Stimulated activated naive CD8-positive, alpha-beta T cell treated with anti-CD3 and anti-CD28 coated beads, Interleukin-15, amount 100 ng/mL, for 72 hours (primary cell): ENCODE measurements around the gene RABAC1.
"Not testable (repeated sequence)": the region's sequence is repeated elsewhere in the genome, so short reads cannot be mapped to it uniquely, and the experiment has no call there.

Experiments
- ATAC-seq: fragments of 150-1000 bp; cut with Tn5 transposase; 2 replicates; pipeline ENCODE4 v1.10.0; 2021; ENCODE audit warnings: mild to moderate bottlenecking, moderate library complexity
- DNase-seq, 2 donors: peaks; one replicate each; pipeline ENCODE4 v3.0.0; 2021 to 2022
- H3K27ac Mint-ChIP-seq, 2 donors: one replicate each; pipeline ENCODE4 v1.8.0; 2022; ENCODE audit warnings: mild to moderate bottlenecking in 2 of 2, mixed read lengths in 2 of 2, moderate library complexity in 2 of 2
- H3K27me3 Mint-ChIP-seq: one replicate; pipeline ENCODE4 v1.8.0; 2022; ENCODE audit warnings: mixed read lengths
- H3K4me1 Mint-ChIP-seq: one replicate; pipeline ENCODE4 v1.8.0; 2022; ENCODE audit warnings: mild to moderate bottlenecking, mixed read lengths
- H3K4me3 Mint-ChIP-seq, 2 donors: one replicate each; pipeline ENCODE4 v1.8.0; 2022; ENCODE audit warnings: mild to moderate bottlenecking in 2 of 2, mixed read lengths in 2 of 2, moderate library complexity in 1 of 2
- H3K9me3 Mint-ChIP-seq, 2 donors: one replicate each; pipeline ENCODE4 v1.8.0; 2022; ENCODE audit warnings: mixed read lengths in 2 of 2

Gene RABAC1

DNA sequence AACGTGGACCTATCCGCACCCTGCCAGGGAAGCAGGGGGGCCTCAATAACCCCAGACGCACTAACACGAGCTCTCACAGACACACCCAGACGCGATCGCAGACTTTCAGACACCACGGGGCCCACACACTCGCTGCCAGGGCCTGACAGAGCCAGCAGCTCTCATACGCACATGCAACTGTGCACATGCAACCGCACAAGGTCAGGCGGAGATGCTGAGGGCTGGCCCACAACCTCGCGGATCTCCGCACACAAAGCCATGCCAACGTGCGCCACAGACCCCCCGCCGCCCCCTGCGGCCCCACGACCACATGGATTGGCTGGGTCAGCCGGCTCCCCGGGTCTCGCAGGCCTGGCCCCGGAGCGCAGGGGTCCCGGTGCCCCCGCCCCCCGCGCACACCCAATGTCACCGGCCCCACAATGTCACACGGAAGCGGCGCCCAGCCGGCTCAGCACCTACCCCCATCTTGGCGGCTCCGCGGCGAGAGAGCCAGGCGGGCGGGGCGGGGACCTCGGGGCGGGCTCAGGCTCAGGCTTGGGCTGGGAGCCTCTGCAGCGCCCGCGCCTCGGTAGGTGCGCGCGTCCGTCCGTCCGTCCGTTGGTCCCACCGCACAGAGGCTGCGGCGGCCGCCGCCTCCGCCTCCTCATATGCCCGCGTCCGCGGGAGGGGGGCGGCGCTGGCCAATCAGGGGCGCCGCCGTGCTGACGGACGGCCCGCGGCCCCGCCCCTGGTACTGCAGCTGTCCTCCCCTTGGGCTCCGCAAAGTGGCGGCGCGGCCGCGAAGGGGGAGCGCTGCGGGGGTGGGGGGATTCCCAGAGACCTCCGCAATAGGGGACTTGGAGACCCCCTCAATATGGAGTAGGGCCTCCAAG lies 34.7 kb upstream of the RABAC1 start, which contains the start of gene ATP1A3:
TSS of gene ATP1A3 (minus strand) at position 619 of the 872 bp plus-strand sequence. CDS start at position 465, 154 bp downstream.
- peak; percentile 79 for ATAC-seq
- peak within 1 kb of the TSS; percentile 84 to 85 for H3K4me3 Mint-ChIP-seq
- peak within 1 kb of the TSS in 1 of 2 donors; percentile 19 for H3K27ac Mint-ChIP-seq
- H3K27me3 Mint-ChIP-seq, result peaks cover 39% of the 10 kb centered on the region
- H3K9me3 Mint-ChIP-seq, result no peaks in the 10 kb centered on the region
- peaks cover 31% of the 10 kb centered on the region for H3K4me1 Mint-ChIP-seq
- DNase-seq, result peak; percentile 68

DNA sequence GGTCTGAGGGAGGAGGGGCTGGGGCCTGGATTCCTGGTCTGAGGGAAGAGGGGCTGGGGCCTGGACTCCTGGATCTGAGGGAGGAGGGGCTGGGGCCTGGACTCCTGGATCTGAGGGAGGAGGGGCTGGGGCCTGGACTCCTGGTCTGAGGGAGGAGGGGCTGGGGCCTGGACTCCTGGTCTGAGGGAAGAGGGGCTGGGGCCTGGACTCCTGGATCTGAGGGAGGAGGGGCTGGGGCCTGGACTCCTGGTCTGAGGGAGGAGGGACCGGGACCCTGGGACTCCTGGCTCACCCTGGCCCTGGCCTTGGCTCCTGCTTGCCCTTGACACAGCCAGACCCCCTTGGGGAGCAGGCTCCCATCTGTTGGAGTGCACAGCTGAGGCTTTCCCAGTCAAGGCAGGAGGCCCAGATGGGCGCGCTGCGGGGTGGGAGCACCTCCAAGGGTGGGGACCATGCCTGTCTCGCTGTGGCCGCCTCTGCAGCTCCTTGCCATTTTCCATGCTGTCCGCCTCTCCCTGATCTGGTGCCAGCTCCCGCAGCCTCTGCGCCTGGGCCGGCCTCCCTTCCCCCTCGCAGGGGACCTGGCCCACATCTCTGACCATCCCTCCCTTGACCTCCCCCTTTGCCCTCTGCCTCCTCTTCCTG lies 32.9 kb upstream of the RABAC1 start:
- not testable (repeated sequence) for H3K27ac Mint-ChIP-seq, ATAC-seq, DNase-seq, H3K4me3 Mint-ChIP-seq, H3K9me3 Mint-ChIP-seq
- Mint-ChIP-seq H3K27me3 (peaks cover 26% of the 10 kb centered on the region), H3K4me1 (peaks cover 19% of the 10 kb centered on the region)

DNA sequence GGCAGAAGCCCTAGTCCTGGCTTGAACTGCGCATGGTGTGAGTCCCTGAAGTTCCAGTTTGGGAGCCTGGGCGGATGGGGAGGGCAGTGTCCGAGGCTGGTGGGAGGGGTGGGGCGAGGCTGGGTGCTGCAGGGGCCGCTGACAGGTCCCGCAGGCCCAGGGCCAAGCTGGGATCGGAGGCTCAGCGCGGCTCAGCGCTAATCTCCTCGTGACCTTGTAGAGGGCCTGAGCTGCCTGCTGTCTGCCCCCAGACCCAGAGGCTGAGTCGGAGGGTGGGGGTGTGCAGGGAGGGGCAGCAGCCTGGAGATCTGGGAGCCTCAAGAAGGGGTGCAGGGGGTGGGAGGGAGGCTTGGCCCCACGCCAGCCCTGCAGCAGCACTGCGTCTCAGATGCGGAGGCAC lies 31.9 kb upstream of the RABAC1 start:
- H3K4me1 Mint-ChIP-seq, result peaks cover 14% of the 10 kb centered on the region
- H3K4me3 Mint-ChIP-seq, result no peak overlapping the region
- ATAC-seq, result no peak
- H3K27me3 Mint-ChIP-seq, result peaks cover 16% of the 10 kb centered on the region
- no peak for DNase-seq
- no peaks in the 10 kb centered on the region for H3K9me3 Mint-ChIP-seq
- no peak overlapping the region for H3K27ac Mint-ChIP-seq

DNA sequence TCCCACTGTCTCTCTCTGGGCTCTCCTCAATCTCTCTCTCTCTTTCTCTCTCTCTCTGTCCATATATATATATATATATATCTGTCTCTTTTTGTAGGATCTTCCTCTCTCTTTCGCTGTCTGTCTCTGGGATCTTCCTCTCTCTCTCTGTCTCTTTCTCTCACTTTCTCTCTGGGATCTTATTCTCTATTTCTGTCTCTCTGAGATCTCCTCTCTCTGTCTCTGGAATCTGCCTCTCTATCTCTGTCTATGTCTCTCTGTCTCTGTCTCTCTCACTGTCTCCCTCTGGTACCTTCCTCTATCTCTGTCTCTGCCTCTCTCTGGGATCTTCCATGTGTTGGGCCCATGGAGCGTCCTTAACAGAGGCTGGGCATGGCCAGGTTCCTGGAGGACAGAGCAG lies 31.5 kb upstream of the RABAC1 start:
- DNase-seq, result no peak
- H3K4me3 Mint-ChIP-seq, result no peak overlapping the region
- no peak for ATAC-seq
- H3K27ac Mint-ChIP-seq, result no peak overlapping the region
- H3K27me3 Mint-ChIP-seq, result peaks cover 12% of the 10 kb centered on the region
- no peaks in the 10 kb centered on the region for H3K9me3 Mint-ChIP-seq
- peaks cover 12% of the 10 kb centered on the region for H3K4me1 Mint-ChIP-seq

DNA sequence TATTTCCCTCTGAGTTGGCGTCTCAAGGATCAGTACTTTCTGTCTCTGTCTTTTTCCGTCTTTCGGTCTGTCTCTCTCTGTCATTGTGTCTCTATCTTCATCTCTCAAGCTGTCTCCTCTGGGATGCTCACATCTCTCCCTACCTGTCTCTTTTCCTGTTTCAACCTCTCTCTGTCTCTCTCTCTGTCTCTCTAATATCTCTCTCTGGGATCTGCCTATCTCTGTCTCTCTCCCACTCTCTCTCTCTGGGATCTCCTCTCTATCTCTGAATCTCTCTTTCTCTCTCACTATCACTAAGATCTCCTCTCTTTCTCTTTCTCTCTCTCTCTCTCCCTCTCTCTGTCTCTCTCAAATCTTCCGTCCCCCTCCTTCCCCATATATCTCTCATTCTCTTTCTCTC lies 30.9 kb upstream of the RABAC1 start:
- DNase-seq (no peak), ATAC-seq (no peak)
- no peak overlapping the region for H3K4me3 Mint-ChIP-seq
- H3K27ac Mint-ChIP-seq, result no peak overlapping the region
- peaks cover 6% of the 10 kb centered on the region for H3K4me1 Mint-ChIP-seq
- H3K9me3 Mint-ChIP-seq, result no peaks in the 10 kb centered on the region
- H3K27me3 Mint-ChIP-seq, result peaks cover 6% of the 10 kb centered on the region

DNA sequence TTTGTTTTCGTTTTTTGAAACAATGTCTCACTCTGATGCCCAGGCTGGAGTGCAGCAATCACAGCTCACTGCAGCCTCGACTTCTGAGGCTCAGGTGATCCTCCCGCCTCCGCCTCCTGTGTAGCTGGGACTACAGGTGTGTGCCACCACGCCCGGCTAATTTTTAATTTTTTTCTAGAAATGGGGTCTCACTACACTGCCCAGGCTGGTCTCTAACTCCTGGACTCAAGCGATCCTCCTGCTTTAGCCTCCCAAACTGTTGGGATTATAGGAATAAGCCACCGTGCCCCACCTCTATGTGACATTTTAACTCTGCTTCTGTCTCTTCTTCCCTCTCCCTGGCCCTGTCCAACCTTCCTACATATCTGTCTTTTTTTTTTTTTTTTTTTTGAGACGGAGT lies 29.8 kb upstream of the RABAC1 start:
- Mint-ChIP-seq H3K9me3 (no peaks in the 10 kb centered on the region), H3K27me3 (no peaks in the 10 kb centered on the region), H3K4me1 (peaks cover 6% of the 10 kb centered on the region), H3K27ac (no peak overlapping the region), H3K4me3 (no peak overlapping the region)
- DNase-seq (no peak), ATAC-seq (no peak)

DNA sequence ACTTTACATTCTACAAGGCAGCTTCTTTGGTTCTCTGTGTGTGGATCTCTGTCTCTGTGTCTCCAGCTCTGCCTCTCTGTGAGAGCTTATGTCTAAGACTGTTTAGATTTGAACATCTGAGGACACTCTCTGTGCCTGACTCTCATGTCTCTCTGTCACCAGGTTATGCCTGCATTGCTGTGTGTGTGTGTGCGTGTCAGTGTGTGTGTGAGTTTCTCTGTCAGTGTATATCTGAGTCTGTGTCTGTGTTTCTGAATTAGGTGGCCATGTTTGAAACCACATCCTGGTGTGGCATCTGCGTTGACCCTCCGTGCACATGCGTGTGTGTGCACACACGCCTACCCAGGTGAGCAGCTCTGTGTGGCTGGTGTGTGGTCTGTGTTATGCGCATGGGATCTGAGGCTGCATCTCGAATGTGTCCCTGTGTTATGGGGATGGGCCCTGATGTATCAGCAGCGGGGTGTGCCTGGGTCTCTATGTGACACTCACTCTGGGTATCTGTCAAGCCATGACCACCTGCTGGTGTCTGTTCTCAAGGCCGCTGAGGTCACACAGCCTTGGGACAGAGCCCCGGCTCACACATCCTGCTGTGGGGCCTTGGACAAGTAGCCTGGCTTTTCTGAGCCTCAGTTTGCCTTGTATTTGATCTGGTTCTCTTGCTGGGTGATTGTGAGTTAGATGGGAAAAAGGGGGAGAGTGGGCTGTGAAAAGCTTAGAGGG lies 28.2 kb upstream of the RABAC1 start:
- H3K27ac Mint-ChIP-seq, result peak overlapping the region; percentile 60 to 61
- DNase-seq (no peak), ATAC-seq (no peak)
- H3K9me3 Mint-ChIP-seq, result no peaks in the 10 kb centered on the region
- H3K4me1 Mint-ChIP-seq, result no peaks in the 10 kb centered on the region
- H3K27me3 Mint-ChIP-seq, result no peaks in the 10 kb centered on the region
- H3K4me3 Mint-ChIP-seq, result no peak overlapping the region

DNA sequence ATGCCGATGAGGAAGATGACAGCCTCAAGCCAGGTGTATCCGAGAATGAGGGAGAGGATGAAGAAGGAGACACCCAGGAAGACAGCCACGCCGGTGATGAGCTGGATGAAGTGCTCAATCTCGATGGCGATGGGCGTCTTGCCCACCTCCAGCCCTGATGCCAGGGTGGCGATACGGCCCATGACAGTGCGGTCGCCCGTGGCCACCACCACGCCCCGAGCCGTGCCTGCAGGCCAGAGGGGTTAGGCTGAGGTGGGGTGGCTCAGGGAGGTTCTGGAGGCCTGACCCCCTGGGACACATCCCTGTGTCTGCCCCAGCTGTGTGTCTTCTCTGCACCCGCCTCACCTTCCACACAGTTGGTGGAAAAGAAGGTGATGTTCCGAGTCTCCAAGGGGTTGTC lies 25.8 kb upstream of the RABAC1 start:
- Mint-ChIP-seq H3K27ac (peak overlapping the region in 1 of 2 donors; percentile 23), H3K4me1 (no peaks in the 10 kb centered on the region), H3K9me3 (no peaks in the 10 kb centered on the region), H3K27me3 (no peaks in the 10 kb centered on the region), H3K4me3 (no peak overlapping the region)
- DNase-seq (no peak), ATAC-seq (peak; percentile 28)

DNA sequence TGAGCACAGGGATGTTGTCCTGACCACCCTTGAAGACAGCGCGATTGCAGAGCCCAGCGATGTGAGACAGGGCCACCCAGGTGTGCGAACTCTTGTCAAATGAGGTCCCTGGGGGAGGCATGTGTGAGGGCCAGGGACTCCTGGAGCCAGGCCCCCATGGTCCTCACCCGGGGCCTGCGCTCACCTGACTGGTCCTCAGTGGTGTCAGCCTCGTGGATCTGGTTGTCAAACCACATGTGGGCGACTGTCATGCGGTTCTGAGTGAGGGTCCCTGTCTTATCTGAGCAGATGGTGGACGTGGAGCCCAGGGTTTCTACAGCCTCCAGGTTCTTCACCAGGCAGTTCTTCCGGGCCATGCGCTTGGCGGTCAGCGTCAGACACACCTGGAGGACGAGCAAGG lies 22.6 kb upstream of the RABAC1 start:
- Mint-ChIP-seq H3K4me1 (no peaks in the 10 kb centered on the region), H3K9me3 (no peaks in the 10 kb centered on the region), H3K4me3 (no peak overlapping the region), H3K27me3 (no peaks in the 10 kb centered on the region), H3K27ac (no peak overlapping the region)
- no peak for DNase-seq
- ATAC-seq, result no peak

DNA sequence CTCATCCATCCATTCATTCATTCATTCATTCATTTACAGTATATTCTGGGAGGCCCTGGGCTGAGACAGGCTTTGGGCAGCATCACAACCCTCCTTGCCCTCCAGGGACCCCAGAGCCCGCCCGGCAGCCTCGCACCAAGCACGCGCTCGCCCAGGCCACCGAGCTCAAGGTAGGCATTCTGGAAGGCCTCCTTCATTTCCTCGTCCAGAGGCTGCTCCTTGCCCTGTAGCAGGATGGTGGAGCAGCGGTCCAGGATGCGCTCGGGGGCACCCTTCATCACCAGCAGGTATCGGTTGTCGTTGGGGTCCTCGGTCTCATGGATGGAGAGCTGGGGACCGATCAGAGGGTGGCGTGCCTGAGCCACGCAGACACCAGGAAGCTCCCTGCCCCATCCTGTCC lies 19.3 kb upstream of the RABAC1 start:
- Mint-ChIP-seq H3K9me3 (no peaks in the 10 kb centered on the region), H3K27ac (no peak overlapping the region)

DNA sequence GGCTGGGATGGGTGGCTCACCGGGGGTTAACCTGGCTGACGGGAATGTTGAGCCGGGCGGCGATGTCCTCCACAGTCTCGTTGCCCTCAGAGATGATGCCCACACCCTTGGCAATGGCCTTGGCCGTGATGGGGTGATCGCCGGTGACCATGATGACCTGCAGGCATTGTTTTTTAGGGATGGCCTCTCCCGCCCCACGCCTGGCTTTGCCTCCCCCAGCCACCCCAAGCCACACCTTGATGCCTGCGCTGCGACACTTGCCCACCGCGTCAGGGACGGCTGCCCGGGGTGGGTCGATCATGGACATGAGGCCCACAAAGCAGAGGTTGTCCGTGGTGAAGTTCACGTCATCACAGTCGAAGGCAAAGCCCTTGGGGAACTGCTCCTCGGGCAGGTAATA lies 18.8 kb upstream of the RABAC1 start:
- Mint-ChIP-seq H3K4me1 (no peaks in the 10 kb centered on the region), H3K9me3 (no peaks in the 10 kb centered on the region), H3K27me3 (no peaks in the 10 kb centered on the region), H3K4me3 (no peak overlapping the region), H3K27ac (no peak overlapping the region)
- ATAC-seq (no peak), DNase-seq (no peak)

More for the DNA sequence above, 19.3 kb upstream of the RABAC1 start:
- ATAC-seq (no peak), DNase-seq (no peak)
- Mint-ChIP-seq H3K27me3 (no peaks in the 10 kb centered on the region), H3K4me1 (no peaks in the 10 kb centered on the region), H3K4me3 (no peak overlapping the region)

DNA sequence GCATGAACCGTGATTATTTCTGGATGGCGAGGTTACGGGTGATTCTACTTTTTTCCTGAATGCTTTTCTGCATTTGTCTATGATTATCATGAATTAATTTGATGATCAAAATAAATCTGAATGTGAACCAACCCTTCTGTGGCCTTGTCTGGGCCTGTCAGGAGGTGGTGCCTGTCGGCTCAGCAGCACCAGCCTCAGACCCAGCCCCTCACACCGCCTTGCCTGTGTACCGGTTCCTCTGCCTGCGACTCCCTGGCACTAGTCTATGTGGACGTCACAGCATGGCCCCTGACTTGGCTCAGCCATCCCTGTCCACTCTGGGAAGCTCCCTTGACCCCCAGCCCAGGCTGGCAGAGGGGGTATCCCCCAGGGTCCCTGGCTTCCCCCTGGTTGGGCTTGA lies 15.5 kb upstream of the RABAC1 start:
- Mint-ChIP-seq H3K27ac (no peak overlapping the region), H3K4me3 (no peak overlapping the region), H3K9me3 (no peaks in the 10 kb centered on the region), H3K4me1 (no peaks in the 10 kb centered on the region), H3K27me3 (no peaks in the 10 kb centered on the region)
- ATAC-seq (no peak), DNase-seq (no peak)

DNA sequence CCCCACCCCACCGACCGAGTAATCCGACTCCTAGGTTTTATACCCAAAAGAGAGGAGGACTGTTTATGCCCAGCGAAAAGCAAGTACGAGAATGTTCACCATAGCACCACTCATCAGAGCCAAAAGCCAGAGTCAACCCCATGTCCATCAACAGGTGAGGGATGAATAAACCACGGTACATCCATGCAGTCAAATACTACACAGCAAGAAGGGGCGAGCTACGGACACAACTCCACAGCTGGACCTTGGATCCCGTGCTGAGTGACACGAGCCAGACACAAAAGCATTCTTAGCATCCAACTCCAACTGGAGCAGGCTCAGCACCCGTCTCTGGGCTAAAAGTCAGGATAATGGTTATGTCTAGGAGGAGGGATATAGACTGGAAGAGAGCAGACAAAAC lies 12.2 kb upstream of the RABAC1 start:
- H3K4me3 Mint-ChIP-seq, result no peak overlapping the region
- H3K4me1 Mint-ChIP-seq, result no peaks in the 10 kb centered on the region
- no peak overlapping the region for H3K27ac Mint-ChIP-seq
- no peaks in the 10 kb centered on the region for H3K27me3 Mint-ChIP-seq
- ATAC-seq (no peak), DNase-seq (no peak)
- no peaks in the 10 kb centered on the region for H3K9me3 Mint-ChIP-seq

DNA sequence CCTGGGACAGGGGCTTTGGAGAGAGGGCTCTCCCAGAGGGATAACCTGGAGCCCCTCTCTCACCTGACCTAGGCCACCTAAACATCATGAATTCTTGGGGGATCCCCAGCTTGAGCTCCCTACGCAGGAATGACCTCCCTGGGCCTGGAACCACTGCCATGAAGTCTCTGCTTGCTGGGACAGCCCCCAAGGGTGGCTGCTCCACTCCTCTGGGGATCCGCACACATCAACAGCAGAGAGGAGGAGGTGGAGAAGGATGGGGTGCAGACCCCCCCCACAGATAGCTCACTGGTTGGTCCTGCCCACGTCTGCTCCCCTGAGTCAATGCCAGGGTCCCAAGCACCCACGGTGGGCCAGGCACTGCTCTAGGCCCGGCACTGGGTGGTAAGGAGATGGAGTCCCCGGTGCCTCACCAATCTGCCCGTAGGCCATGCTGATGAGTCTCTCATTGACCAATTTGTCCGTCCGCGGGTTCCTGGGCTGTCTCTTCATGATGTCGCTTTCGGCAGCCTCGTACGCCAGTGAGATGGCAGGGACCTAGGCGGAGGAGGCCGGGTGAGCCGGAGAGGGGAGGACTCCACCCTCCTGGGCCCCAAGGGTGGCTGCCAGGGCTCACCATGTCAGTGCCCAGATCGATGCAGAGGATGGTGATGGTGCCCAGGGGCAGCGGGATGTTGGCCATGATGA lies 10.8 kb upstream of the RABAC1 start:
- no peaks in the 10 kb centered on the region for H3K4me1 Mint-ChIP-seq
- no peak overlapping the region for H3K4me3 Mint-ChIP-seq
- ATAC-seq (no peak), DNase-seq (no peak)
- H3K27ac Mint-ChIP-seq, result no peak overlapping the region
- no peaks in the 10 kb centered on the region for H3K9me3 Mint-ChIP-seq
- H3K27me3 Mint-ChIP-seq, result no peaks in the 10 kb centered on the region

DNA sequence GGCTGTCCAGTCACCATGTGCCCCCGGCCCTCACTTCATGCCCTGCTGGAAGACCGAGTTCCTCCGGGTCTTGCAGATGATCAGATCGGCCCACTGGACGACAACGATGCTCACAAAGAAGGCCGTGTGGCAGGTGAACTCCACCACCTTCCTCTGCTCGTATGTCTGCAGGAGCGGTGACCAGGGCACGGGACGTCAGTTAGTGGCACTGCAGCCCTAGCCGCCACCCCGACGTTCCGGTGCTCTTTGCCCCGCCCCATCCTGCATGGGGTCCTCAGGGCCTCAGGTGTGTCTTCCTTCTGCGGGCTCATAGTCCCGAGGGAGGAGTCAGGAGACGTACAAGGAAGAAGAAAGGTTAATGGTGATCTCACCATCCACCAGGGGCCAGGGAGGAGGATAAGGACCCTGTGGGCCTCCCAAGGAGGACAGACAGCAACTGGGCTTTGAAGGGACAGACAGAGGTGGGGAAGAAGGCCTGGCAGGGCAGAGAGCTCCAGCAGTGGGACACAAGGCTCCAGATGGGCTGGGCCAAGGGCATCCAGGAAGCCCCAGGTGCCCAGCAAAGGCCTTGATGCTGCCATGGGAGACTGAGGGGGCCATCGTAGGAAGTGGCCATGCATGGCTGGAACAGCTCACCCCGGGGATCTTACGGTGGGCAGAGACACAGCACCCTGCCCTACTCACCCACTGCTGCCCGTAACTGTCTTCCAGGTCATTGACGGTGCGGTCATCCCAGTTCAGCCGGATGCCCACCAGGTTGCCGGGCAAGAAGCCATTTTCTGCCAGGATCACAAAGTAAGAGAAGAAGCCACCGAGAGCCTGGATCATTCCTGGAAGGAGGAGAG lies 9.9 kb upstream of the RABAC1 start:
- Mint-ChIP-seq H3K27me3 (no peaks in the 10 kb centered on the region), H3K27ac (no peak overlapping the region), H3K4me3 (no peak overlapping the region), H3K9me3 (no peaks in the 10 kb centered on the region), H3K4me1 (no peaks in the 10 kb centered on the region)
- DNase-seq, result no peak
- no peak for ATAC-seq
